PC-9 (cell line): ENCODE measurements around the gene SLC22A31.

Source experiments
- EZH2 ChIP-seq: fragments of 200-600 bp; sonication (generic); IDR thresholded peaks from 2 replicates; pipeline ENCODE4 v1.8.0; 2017; ENCODE audit warnings: antibody characterized with exemption, low read depth
- TF ChIP-seq, protein P1 (sequence below): fragments of 200-600 bp; sonication (generic); conservative IDR thresholded peaks from 2 replicates; pipeline ENCODE4 v1.6.1; 2017; ENCODE audit warnings: mixed run types, antibody characterized with exemption, mild to moderate bottlenecking, moderate library complexity

DNA sequence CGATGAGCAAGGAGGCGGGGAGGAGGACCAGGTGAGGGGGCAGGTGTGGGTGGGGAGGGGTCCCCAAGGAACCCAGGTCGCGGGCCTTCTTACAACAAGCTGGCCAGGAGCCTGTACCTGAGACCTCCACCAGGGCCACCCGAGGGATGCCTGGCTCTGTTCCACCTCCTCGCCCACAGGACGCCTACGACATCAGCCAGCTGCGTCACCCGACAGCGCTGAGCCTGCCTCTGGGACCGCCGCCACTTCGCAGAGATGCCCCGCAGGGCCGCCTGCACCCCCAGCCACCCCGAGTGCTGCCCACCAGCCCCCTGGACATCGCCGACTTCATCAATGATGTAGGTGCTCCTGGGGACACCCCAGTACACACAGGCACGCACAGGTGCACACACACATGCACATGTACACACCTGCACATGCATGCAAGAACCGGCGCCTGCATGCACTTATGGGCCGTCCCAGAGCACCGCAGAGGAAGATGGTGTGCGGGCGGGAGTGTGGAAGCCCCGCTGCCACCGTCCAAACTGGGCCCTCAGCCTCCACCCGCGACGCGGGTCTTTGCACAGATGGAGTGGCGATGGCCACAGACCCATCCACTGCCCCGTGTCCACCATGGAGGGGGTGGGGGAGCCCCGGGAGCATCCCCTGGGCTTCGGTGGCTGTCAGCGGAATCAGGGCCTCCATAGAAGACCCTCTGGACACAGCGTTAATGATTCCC is 6.6 kb downstream of the SLC22A31 start:
- TF ChIP-seq, protein P1, sequence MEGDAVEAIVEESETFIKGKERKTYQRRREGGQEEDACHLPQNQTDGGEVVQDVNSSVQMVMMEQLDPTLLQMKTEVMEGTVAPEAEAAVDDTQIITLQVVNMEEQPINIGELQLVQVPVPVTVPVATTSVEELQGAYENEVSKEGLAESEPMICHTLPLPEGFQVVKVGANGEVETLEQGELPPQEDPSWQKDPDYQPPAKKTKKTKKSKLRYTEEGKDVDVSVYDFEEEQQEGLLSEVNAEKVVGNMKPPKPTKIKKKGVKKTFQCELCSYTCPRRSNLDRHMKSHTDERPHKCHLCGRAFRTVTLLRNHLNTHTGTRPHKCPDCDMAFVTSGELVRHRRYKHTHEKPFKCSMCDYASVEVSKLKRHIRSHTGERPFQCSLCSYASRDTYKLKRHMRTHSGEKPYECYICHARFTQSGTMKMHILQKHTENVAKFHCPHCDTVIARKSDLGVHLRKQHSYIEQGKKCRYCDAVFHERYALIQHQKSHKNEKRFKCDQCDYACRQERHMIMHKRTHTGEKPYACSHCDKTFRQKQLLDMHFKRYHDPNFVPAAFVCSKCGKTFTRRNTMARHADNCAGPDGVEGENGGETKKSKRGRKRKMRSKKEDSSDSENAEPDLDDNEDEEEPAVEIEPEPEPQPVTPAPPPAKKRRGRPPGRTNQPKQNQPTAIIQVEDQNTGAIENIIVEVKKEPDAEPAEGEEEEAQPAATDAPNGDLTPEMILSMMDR = no peak
- no peak for TF ChIP-seq EZH2
